HG03025 (cell line): ENCODE results near the gene DPEP3.

Experiments
- ATAC-seq: cut with Tn5 transposase; IDR thresholded peaks from one replicate; pipeline ENCODE4 v1.9.1; 2021; ENCODE audit warnings: mild to moderate bottlenecking, moderate library complexity; ENCODE audit not compliant: unreplicated experiment, low FRiP score

Gene DPEP3

DNA sequence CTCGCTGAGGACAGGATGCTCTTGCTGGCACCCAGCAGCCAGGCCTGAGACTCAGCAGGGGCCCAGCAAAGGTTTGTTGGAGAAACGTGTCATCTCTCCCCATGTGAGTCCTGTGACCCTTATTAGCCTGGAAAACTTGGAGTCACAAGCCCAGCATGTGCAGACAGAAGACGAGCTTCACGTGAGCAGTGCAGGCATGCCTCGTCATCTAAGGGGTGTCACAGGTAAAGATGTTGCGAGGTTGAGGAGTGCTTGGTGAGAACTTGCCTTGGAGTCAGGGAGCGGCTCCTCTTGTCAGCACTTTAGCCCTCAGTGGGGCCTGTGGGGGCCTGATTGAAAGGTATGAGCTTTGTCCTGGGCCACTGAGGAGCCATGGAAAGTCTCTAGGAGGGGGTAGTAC lies 46.5 kb downstream of the DPEP3 start:
- ATAC-seq = no peak

DNA sequence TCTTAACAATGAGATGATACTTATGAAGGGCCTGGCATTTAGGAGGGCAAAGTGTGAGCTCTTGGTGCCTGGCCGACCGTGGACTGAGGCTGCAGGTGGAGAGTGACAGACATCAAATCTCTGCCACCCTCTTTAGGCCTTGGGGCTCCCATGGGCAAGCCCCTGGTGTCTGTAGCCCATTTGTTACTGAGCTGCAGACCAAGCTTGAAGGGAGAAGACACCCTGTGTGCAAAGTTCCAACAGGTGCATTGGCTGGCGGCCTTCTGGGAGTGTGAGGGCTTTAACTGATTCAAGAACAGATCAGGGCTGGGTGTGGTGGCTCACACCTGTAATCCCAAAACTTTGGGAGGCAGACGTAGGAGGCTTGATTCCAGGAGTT lies 47.8 kb downstream of the DPEP3 start:
- no peak for ATAC-seq

DNA sequence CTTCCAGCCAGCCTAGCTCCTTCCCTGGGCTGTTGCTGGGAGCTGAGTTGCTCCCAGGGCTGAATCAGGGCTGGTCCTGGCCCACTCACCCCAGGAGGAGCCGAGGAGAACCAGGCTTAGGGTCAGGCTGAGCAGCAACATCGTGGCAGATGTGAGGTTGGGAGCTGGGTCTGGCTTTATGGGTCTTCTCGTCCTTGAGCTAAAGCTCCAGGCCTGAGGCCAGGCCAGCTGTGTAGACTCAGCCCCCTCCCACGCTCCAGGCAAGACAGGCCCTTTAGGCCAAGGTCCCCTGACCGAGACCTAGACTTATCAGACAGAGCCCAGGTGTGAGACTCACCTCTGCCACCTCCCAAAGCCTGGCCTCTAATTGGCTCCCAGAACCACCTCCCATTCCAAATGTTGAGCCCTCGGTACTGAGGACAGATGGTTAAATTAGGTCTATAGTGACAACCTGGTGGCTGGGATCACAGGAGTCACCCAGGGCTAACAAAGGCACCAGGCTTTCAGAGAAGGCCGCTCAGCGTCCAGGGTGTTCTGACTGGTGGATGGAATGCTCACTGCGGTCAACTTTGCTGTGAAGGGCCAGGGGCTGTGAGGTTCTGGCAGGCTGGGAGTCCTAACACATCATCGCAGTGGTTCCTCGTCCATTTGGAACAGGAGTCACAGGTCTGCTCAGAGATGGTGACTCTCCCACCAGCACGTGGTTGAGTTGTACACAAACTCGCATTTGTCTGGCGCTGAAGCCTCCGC lies 48.4 kb downstream of the DPEP3 start, which contains the start of gene CTRL:
TSS of gene CTRL (minus strand) at position 151 of the 750 bp plus-strand sequence. CDS start at position 141, 10 bp downstream.
- ATAC-seq = no peak

DNA sequence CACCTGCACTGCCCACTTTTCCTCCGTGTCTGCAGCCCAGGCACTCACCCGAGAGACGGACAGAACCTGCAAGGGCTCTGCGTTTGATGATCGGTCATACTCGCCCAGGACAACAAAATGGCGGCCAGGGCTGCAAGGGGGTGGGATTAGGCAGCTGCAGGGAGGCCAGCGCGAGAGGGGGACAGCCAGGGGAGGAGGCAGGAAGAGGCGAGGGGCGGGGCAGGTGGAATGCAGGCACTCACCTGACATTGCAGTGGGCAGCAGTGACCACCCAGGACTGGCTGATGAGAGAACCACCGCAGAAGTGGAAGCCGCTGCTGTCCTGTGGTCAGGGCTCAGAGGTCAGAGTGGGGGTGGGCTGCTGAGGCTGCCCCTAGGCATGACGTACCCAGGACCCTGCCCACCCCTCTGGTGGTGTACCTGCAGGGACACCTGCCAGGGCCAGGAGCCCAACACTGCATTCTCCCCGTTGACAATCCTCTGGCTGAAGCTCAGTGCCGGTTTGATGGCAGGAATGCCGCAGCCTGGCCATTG lies 49.6 kb downstream of the DPEP3 start:
- no peak for ATAC-seq

DNA sequence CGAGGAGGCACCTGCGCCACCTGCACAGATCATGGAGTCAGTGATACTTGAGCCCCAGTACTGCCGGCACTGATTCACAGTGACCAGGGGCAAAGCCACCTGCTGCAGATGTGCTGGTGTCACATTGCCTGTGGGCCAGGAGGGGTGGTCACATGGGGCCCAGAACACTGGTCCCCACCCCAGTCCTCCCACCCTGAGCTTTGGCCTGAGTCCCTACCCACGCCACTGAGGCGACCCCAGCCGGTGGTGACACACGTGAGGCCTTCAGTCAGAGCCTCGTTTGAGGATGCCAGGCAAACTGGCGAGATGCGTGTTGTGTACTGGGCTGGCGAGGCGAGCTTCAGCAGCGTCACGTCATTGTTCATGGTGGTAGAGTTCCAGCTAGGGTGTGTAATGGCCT lies 50.1 kb downstream of the DPEP3 start:
- no peak for ATAC-seq

DNA sequence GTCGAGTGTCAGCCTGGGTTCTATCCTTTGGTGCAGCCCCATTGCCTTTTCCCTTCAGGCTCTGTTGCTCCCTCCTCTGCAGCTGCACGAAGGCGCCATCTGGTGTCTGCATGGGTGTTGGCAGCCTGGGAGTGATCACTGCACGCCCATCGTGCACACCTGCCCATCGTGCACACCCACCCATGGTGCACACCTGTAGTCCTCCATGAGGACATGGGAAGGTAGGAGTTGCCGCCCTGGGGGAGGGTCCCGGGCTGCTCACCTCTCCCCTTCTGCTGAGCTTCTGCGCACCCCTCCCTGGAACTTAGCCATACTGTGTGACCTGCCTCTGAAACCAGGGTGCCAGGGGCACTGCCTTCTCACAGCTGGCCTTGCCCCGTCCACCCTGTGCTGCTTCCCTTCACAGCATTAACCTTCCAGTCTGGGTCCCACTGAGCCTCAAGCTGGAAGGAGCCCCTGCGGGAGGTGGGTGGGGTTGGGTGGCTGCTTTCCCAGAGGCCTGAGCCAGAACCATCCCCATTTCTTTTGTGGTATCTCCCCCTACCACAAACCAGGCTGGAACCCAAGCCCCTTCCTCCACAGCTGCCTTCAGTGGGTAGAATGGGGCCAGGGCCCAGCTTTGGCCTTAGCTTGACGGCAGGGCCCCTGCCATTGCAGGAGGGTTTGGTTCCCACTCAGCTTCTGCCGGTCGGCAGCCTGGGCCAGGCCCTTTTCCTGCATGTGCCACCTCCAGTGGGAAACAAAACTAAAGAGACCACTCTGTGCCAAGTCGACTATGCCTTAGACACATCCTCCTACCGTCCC lies 51.5 kb downstream of the DPEP3 start:
- ATAC-seq = no peak

DNA sequence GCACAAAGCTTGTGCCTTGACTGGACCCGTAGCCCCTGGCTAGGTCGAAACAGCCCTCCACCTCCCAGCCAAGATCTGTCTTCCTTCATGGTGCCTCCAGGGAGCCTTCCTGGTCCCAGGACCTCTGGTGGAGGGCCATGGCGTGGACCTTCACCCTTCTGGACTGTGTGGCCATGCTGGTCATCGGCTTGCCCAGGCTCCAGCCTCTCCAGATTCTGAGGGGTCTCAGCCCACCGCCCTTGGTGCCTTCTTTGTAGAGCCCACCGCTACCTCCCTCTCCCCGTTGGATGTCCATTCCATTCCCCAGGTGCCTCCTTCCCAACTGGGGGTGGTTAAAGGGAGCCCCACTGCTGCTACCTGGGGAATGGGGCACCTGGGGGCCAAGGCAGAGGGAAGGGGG lies 52.2 kb downstream of the DPEP3 start:
- ATAC-seq = no peak

DNA sequence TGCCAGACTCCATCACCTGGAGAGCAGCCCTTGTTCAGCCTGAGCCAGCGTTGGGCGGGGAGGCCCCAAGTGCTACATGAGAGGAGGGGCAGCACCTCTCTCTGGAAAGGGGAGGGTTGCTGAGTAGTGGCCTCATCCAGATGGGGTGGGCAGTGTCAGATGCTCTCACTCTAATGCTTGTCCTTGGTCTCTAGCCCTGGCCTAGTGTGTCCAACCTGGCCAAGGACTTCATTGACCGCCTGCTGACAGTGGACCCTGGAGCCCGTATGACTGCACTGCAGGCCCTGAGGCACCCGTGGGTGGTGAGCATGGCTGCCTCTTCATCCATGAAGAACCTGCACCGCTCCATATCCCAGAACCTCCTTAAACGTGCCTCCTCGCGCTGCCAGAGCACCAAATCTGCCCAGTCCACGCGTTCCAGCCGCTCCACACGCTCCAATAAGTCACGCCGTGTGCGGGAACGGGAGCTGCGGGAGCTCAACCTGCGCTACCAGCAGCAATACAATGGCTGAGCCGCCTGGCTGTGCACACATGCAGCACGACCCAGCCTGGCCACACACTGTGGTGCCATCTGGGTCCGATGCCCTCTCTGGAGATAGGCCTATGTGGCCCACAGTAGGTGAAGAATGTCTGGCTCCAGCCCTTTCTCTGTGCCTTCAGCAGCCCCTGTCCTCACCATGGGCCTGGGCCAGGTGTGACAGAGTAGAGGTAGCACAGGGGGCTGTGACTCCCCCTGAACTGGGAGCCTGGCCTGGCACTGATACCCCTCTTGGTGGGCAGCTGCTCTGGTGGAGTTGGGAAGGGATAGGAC lies 53.0 kb downstream of the DPEP3 start:
- no peak for ATAC-seq

DNA sequence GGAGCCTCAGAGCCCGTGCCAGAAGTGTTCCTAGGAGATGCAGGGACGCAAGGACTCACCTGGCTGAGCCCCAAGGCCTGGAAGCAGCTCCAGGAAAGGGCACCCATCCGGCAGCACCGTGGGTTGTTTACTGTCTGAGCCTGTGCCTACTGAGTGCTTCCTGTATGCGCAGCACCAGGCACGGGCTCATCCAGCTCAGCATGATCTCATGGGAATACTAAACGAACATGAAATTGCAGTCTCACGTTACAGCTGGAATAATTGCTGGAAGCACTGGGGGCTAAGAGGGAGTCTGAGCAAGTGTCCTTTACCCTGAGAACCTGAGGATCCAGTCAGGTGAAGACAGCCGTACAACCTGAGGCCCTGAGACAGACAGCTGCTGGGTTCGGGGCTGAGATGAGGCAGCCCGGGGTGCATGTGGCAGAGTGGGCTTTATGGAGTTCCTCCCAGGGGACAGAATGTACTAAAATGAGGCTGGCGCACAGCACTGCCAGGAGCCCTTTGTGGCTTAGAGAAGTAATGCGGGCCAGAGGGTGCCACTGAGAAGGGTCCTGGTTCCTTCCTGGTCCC lies 54.0 kb downstream of the DPEP3 start:
- no peak for ATAC-seq
